HG03139 (cell line): ENCODE data around the gene ARHGAP22.

Experiments
- ATAC-seq: cut with Tn5 transposase; IDR thresholded peaks from one replicate; pipeline ENCODE4 v1.9.1; 2021; ENCODE audit not compliant: unreplicated experiment

ARHGAP22 gene

GRCh38 chr10:48589266-48589665, 15.6 kb downstream of the ARHGAP22 start:
- ATAC-seq, result no peak

GRCh38 chr10:48587819-48588218, 17.1 kb downstream of the ARHGAP22 start:
- ATAC-seq, result no peak

GRCh38 chr10:48587101-48587500, 17.8 kb downstream of the ARHGAP22 start:
- no peak for ATAC-seq

- ATAC-seq, result no peak
Observed at GRCh38 chr10:48582970-48583369, 21.9 kb downstream of the ARHGAP22 start.

- ATAC-seq, result no peak
Observed at GRCh38 chr10:48580236-48580635, 24.6 kb downstream of the ARHGAP22 start.

GRCh38 chr10:48579251-48579960, 25.5 kb downstream of the ARHGAP22 start:
- ATAC-seq, result no peak

GRCh38 chr10:48577158-48577557, 27.7 kb downstream of the ARHGAP22 start:
- no peak for ATAC-seq

GRCh38 chr10:48576501-48576900, 28.4 kb downstream of the ARHGAP22 start:
- ATAC-seq, result no peak

- no peak for ATAC-seq
Observed at GRCh38 chr10:48575901-48576300, 29.0 kb downstream of the ARHGAP22 start.

- ATAC-seq, result no peak
Observed at GRCh38 chr10:48574817-48575380, 30.0 kb downstream of the ARHGAP22 start.

GRCh38 chr10:48574322-48574796, 30.5 kb downstream of the ARHGAP22 start:
- no peak for ATAC-seq

- ATAC-seq, result no peak
Observed at GRCh38 chr10:48573045-48573444, 31.8 kb downstream of the ARHGAP22 start.

- no peak for ATAC-seq
Observed at GRCh38 chr10:48572414-48572813, 32.5 kb downstream of the ARHGAP22 start.

GRCh38 chr10:48568546-48568945, 36.3 kb downstream of the ARHGAP22 start:
- ATAC-seq, result no peak

- no peak for ATAC-seq
Observed at GRCh38 chr10:48568131-48568530, 36.7 kb downstream of the ARHGAP22 start.

GRCh38 chr10:48567346-48567745, 37.5 kb downstream of the ARHGAP22 start:
- ATAC-seq, result no peak

GRCh38 chr10:48564466-48565160, 40.3 kb downstream of the ARHGAP22 start:
- ATAC-seq, result no peak

- no peak for ATAC-seq
Observed at GRCh38 chr10:48557511-48558123, 47.3 kb downstream of the ARHGAP22 start.

GRCh38 chr10:48556713-48557112, 48.2 kb downstream of the ARHGAP22 start:
- ATAC-seq, result no peak

- no peak for ATAC-seq
Observed at GRCh38 chr10:48556065-48556464, 48.8 kb downstream of the ARHGAP22 start.

GRCh38 chr10:48555310-48556042, 49.4 kb downstream of the ARHGAP22 start:
- no peak for ATAC-seq
